ENCODE data around the gene PRSS2.

- TF ChIP-seq CTCF (IDR thresholded peaks at IDR 0.05) (no peak), POLR2A (IDR thresholded peaks at IDR 0.05) (no peak)
These were observed 30.0 kb downstream of the PRSS2 start for GRCh38 chr7:142800699-142801260.

All from uterus (tissue), 2 donors.